Stimulated activated CD8-positive, alpha-beta memory T cell treated with anti-CD3 and anti-CD28 coated beads, Interleukin-7, amount 100 ng/mL, for 24 hours (primary cell): ENCODE measurements around the gene BRCA2.

Experiments
- DNase-seq: peaks from one replicate; pipeline ENCODE4 v3.0.0-alpha.2; 2020; ENCODE audit warnings: low read depth

BRCA2 gene

DNA sequence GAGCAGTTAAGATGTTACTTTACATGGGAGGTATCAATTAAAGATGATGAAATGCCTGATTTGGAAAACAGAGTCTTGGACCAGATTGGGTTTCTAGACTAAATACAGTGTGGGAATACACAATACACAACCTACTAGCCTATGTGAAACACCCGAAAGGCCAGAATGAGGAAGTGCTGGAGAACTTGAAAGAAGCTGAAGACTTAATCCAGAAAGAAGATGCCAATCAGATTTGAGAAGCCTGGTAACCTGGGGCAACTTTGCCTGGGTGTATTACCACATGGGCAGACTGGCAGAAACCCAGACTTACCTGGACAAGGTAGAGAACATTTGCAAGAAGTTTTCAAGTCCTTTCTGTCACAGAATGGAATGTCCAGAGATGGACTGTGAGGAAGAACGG is 69.4 kb downstream of the BRCA2 start:
- no peak for DNase-seq

- no peak for DNase-seq
These were observed 70.1 kb downstream of the BRCA2 start for GRCh38 chr13:32385410-32385809.

DNA sequence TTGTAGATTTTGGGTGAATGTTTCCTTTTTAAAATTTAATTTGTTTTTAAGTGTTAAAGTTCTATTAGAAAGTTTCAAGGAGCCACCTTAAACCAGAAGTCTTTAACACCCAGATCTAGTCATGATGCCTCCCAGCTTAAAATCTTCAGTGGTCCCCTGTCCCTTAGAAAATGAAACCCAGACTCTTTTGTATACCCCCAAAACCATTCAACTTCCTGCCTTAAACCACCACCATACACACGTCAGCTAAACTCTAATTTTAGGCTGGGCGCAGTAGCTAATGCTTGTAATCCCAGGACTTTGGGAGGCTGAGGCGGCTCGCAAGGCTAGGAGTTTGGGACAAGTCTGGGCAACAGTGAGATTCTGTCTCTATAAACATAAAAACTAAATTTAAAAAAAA is 74.7 kb downstream of the BRCA2 start:
- no peak for DNase-seq

DNA sequence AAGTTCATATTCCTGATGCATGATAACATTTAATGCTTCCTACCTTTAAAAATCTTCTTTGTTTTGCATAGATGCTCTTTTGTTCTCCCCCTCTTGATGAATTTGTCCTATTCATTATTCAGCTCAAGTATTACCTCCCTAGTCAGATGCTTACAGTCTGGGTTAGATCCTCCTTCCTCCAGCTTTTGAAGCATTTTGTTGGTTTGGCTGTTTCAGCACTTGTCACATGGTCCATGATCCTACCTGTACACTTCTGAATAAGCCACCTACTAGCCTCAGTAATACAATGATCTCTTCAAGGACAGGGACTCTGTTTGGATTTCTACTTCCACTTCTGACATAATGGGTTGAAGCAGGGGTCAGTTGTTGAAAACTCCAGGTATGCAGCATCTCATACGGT is 75.2 kb downstream of the BRCA2 start:
- DNase-seq: no peak

GRCh38 chr13:32391101-32391619 is 75.9 kb downstream of the BRCA2 start:
- DNase-seq: no peak

GRCh38 chr13:32403108-32403507 is 87.8 kb downstream of the BRCA2 start:
- no peak for DNase-seq

DNA sequence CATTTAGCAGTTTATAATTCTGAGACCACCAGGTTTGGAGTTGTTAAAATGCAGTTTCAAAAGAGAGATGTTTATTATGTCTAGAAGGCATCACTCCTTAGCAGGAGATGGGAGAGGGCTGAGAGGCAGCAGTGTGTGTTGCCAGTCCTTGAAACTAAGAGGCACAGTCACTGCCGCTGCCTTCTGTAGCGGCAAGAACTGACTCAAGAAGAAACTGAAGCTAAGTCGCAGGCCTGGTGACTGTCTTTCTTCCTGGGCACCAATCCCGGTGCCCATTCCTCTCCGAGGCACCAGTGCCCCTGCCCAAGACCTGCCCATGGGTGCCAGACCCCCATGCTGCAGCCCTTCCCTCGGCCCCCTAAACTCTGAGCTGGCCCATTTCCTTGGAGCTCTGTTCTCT is 92.5 kb downstream of the BRCA2 start:
- DNase-seq: no peak

- DNase-seq: no peak
These were observed 93.1 kb downstream of the BRCA2 start for GRCh38 chr13:32408296-32409000.

GRCh38 chr13:32409001-32409313 is 93.6 kb downstream of the BRCA2 start:
- no peak for DNase-seq

DNA sequence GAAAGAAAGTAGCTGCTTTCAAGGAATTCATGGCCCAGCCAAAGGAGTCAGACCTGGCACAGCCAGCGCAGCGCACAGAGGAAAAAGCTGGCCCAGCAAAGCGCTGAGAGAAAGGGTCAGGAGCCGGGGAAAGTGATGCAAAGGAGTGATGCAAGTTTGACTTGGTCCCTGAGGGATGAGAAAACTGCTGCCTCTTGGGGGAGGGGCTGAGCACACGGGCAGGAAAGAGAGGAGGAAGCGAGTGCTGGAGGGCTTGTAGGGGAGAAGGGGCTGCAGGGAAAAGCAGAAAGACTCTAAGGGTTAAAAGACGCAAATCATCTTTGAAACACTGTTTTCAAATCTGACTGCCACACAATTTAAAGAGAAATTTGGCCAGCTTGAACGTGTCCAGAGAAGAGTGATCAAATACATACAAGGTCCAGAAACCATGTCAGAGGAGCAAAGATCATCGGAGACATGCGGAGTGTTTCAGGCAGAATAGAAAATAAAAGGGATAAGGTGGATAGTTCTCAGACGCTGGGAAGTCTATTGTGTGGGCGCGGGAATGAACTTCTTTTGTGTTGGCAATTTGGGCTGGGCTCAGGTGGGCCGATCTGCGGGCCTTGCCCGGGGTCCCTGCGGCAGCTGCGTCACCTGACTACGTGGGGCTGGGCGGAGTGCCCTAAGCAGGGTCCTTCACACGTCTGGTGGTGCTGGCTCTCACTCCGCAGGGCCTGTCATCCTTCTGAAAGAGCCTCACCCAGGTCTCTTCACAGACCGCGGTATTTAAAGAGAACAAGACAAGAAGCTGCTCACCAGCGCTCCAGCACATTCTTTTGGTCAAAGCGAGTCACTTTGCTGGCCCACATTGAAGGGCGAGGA is 94.5 kb downstream of the BRCA2 start:
- DNase-seq: no peak

DNA sequence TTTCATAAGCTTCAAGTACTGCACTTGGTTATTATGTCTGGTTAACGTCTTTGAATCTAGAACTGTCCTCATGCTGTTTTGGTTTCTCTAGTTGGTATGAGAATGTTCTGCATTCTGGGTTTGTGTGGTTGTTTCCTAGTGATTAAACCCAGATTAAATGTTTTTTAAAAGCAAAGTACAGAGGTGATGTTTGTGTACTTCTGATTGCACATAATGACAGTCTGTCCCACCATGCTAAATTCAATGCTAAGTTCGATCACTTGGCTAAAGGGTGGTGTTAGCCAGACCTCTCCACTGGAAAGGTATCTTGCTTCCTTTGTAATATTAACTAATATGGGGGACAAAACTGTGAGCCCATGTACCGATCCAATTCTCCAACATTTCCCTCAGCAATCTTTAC is 98.0 kb downstream of the BRCA2 start:
- DNase-seq: no peak

GRCh38 chr13:32414580-32414979 is 99.3 kb downstream of the BRCA2 start:
- DNase-seq: no peak

DNA sequence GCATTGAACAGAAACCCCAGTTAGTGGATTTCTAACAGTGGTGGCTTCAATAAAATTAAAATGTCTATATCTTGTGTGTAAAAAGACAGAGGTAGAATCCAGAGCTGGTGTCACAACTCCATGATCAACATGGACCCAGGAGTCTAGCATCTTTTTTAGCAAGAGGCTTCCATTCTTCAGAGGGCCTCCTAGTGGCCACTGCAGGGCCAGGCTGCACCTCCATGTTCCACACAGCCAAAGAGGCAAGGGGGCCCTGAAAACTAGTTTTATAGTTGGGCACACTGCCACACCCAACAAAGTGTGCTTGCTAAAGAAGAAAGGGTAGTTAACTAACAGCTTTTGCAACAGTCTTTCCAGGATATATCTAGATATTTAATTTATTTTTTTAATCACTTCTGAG is 99.7 kb downstream of the BRCA2 start:
- DNase-seq: no peak

- no peak for DNase-seq
These were observed 102.7 kb downstream of the BRCA2 start for GRCh38 chr13:32417995-32418394.

DNA sequence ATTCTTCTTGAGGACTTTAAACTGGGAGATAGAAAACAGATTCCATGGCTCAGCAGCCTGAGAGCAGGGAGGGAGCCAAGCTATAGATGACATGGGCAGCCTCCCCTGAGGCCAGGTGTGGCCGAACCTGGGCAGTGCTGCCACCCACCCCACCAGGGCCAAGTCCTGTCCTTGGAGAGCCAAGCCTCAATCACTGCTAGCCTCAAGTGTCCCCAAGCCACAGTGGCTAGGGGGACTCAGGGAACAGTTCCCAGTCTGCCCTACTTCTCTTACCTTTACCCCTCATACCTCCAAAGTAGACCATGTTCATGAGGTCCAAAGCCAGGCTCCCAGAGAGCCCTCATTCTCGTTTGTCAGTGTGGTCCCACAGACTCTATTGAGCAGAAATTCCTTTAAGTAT is 104.6 kb downstream of the BRCA2 start:
- DNase-seq: no peak

DNA sequence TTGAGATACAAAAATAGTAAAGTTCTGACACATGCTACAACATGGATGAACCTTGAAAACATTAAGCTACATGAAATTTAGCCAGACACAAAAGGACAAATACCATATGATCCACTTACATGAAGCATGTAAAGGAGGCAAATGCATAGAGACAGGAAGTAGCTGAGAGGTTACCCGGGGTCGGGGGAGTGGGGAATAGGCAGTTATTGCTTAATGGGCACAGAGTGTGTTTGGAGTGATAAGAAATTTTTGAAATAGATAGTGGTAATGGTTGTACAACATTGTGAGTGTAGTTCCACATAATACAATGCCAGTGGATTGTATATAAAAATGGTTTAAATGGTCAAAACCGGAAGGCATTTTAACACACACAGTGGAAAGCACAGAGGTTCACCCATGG is 108.3 kb downstream of the BRCA2 start:
- DNase-seq: no peak

- no peak for DNase-seq
These were observed 109.8 kb downstream of the BRCA2 start for GRCh38 chr13:32425158-32425557.

GRCh38 chr13:32426191-32426989 is 111.1 kb downstream of the BRCA2 start:
- no peak for DNase-seq

GRCh38 chr13:32426990-32427851 is 111.9 kb downstream of the BRCA2 start:
- peak; percentile 18 for DNase-seq

DNA sequence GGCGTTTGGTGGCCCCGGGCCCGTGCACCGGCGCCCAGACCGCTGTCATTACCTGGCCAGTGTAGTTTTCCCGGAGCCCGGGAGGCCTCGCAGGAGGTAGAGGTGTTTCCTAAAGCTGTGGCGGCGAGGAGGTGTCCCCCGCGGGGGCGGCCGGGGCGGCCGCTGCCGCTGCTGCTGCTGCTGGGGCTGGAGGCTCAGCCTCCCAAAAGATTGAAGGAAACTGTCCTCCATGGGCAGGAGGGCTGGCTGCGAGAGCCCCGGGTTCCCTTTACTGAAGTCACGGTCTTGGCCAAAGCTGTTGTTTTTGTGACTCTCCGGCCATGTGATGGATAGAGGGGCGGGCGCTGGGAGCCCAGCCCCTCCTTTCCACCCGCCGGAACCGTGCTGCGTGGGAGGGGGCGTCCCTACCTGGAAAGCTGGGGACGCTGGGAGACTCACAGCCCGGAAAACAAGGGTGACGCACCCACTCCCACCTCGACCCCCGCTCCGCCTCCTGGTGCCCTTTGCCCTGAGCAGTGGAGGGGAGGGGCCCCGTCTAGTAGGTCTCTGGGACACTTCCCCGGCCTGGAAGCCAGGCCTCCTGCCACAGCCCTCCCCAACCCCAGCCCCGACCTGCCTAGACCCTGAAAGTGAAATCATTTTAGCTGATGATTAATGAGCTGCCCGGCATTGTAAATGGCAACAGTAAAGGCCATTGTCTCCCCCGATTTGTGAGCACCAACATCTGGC is 112.7 kb downstream of the BRCA2 start, which contains the start of gene N4BP2L1:
TSS of gene N4BP2L1 (minus strand) at position 279 of the 729 bp plus-strand sequence. CDS start at position 231, 48 bp downstream.
- peak; percentile 63 for DNase-seq
